ENCODE measurements around the gene PTPRD.

DNA sequence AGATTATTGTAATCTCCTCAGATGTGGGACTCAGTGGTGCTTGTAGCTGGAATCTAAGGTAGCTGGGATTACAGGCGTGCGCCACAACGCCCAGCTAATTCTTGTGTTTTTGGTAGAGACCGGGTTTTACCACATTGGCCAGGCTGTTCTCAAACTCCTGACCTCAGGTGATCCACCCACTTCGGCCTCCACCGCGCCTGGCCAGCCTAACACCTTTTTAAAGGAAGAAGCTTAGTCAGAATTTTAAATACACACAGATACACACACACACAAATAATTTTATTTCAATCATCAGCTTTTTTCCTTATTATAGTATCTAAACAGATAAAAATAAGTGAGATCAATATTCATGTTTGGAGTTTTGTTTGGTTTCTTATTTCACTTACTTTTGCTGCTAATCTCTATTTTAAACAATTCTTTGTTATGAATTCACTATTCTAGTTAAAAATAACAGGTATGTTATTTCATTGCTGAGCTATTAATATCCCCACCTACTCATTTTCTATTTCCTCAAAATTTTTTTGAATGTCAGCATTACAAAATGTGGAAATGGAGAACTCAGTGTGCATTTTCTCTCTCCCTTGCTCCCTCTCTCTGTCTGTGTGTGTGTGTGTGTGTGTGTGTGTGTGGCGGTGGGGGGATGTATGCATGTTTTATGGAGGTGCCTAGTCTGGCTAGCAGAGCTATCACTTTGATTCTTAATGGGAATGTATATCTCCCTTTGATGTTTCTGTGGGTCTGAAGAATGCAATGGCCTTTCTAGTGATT lies 1852.6 kb downstream of the PTPRD start:
- TF ChIP-seq, protein P1, sequence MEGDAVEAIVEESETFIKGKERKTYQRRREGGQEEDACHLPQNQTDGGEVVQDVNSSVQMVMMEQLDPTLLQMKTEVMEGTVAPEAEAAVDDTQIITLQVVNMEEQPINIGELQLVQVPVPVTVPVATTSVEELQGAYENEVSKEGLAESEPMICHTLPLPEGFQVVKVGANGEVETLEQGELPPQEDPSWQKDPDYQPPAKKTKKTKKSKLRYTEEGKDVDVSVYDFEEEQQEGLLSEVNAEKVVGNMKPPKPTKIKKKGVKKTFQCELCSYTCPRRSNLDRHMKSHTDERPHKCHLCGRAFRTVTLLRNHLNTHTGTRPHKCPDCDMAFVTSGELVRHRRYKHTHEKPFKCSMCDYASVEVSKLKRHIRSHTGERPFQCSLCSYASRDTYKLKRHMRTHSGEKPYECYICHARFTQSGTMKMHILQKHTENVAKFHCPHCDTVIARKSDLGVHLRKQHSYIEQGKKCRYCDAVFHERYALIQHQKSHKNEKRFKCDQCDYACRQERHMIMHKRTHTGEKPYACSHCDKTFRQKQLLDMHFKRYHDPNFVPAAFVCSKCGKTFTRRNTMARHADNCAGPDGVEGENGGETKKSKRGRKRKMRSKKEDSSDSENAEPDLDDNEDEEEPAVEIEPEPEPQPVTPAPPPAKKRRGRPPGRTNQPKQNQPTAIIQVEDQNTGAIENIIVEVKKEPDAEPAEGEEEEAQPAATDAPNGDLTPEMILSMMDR (IDR thresholded peaks at IDR 0.05) = no peak
- TF ChIP-seq POLR2A (IDR thresholded peaks at IDR 0.05) = no peak
